Measurements from ENCODE around the gene PDE4D.
"Not testable (repeated sequence)": the region's sequence is repeated elsewhere in the genome, so short reads cannot be mapped to it uniquely, and the experiment has no call there.

The PDE4D gene

GRCh38 chr5:59575648-59576445 lies 317.7 kb downstream of the PDE4D start:
- DNase-seq = no peak

DNA sequence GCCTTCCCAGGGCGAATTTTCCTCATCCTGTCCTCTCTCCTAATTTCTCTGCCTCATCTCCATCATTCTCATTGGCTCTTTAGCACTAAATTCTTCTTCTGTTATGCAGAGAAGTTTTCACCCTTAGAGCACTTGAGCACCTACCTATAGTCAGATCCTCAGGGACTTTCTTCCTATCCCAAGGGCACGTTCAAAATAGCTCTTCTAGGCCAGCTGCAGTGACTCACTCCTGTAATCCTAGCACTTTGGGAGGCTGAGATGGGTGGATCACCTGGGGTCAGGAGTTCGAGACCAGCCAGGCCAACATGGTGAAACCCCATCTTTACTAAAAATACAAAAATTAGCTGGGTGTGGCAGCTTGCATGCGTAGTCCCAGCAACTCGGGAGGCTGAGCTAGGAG lies 320.0 kb downstream of the PDE4D start:
- not testable (repeated sequence) for DNase-seq

DNA sequence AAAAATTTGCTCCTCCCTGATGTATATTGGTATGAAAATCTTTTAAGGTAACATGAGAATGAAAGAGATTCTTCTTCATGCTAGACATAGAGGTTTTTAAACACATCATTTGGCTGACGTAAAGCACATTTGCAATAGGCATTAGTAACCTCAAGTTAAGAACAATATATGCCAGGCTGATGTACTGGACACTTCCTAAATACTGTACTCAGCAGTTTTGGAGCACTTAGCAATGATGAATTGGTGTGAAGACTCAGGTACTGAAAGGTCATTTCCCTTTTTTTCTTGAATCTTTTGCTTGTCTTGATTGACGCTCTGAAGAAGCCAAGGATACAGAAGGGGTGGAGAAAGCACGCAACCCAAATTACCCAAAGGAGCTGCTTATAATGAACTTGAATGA lies 322.5 kb downstream of the PDE4D start:
- DNase-seq = no peak

- DNase-seq = no peak
Measured at GRCh38 chr5:59569608-59570334, 323.8 kb downstream of the PDE4D start.

GRCh38 chr5:59569158-59569557 lies 324.4 kb downstream of the PDE4D start:
- no peak for DNase-seq

DNA sequence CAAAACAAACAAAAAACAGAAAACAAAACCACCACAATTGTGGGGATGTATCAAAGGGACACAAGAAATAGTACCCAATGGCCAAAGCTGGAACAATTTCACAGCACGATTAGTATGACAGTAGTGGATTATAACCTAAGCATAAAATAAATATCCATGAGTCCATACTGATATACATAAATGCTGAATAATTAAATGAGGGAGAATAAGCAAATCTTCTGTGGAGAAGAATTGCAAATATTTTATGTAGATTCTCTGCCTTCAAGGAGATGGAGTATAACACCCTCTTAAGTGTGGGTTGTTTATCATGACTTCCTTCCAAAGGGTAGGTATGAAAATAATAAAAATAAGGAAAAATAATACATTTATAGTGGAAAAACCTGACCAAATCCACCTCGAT lies 325.4 kb downstream of the PDE4D start:
- no peak for DNase-seq

- DNase-seq = no peak
Measured at GRCh38 chr5:59565551-59565950, 328.0 kb downstream of the PDE4D start.

GRCh38 chr5:59564895-59565294 lies 328.6 kb downstream of the PDE4D start:
- no peak for DNase-seq

- DNase-seq = no peak
Measured at GRCh38 chr5:59562756-59563389, 330.7 kb downstream of the PDE4D start.

GRCh38 chr5:59560553-59560952 lies 333.0 kb downstream of the PDE4D start:
- no peak for DNase-seq

GRCh38 chr5:59559847-59560246 lies 333.7 kb downstream of the PDE4D start:
- DNase-seq = no peak

DNA sequence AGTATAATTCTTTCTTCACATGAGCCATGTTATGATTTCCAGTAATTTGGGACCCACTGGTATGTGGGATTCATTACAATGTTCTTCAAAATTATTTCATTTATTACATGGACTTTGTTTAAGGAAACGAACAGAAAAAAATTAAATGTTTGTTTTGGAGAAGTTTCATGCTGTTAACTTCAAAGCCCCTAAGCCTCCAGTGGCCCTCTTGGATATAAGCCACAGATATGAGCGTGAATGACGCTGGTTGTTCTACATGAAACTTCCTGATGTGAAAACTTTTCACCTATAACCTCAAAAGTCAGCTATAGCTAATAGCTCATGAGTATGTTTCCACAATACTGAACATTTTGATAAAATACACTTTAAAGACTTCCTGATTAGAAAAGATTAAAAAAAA lies 334.2 kb downstream of the PDE4D start:
- no peak for DNase-seq

DNA sequence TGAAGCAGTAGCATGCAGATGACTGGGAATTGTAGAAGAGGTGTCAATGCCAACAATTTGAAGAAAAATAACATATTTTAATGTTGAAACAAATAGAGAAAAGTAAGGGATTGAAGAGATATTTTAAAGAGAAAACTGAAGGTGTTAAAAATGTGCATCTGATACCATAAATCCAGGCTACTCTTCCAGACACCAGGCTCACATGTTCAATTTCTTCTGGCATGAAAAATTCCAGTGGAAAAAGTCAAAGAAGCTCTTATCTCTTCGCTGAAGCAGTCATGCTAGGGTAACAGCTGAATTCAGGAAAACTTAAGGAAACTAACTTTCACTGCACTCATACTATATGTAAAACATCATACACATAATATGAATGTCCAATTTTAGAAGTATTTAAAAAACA lies 335.0 kb downstream of the PDE4D start:
- DNase-seq = no peak

DNA sequence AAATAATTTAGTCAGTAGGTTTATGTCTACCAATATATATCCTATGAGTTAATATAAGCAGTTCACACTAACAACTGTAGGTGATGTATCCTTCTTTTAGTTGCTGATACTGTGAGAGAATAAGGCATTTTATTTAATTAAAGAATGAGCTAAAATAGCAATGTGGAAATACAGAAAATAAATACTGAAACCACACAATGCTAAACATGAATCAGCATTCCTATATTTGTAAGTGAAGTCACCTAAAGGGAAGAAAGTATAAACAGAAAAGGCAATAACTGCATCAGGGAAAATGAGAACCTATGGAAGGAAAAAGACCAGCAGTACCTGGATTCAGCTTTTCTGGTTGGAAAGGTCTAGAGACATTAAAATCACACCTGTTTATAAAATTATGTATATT lies 336.0 kb downstream of the PDE4D start:
- no peak for DNase-seq

DNA sequence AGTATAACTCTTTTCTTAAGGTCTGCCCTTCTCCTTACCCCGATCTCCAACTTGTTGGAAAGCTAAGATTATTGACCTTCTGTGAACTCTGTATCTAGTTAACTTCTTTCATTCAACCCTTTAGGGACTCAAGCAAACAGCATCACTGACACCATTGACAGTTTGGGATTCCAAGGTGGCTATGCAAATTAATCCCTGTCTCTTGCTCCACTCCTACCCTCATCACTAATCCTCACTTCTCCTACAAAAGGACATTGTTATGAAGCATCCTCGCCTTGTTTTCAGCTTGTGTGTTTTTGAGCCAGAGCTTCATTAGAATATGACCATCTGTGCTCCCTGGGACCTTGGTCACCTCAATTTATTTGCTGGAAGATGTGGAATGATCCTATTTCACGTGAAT lies 337.9 kb downstream of the PDE4D start:
- no peak for DNase-seq

DNA sequence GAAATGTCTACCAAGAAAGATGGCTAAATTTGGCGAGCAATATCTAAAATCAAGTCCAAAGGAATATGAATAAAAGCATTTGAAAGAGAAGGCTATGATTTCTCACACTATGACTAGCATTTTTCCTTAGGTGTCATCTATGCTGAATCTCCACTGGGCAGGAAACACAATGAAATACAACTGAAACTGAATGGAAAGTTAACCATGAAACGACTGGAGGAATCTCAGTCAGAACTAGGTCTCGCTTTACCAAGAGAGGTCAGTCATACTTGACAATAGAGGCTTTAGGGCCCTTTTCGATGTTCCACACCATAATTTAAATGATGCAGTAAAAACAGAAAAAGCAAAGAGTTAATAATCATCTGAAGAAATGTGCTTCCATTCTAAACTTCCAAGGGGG lies 339.0 kb downstream of the PDE4D start:
- DNase-seq = no peak

DNA sequence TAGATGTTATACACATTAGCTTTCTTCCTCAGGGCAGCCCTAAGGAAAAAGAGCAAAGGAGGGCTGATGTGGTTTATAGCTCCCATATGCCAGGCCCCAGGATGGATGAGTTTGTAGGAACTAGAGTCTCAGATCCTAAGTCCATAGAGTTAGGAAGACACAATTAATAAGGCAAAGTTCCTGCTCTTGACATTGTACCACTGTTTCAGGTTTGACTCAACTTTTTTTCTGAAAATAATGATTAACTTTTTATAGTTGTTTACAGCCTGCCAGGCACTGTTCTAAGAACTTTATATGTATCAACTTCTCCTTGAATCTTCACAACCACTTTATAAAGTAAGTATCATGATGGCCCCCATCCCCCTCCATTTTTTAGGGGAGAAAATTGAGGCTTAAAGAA lies 339.5 kb downstream of the PDE4D start:
- DNase-seq = no peak

DNA sequence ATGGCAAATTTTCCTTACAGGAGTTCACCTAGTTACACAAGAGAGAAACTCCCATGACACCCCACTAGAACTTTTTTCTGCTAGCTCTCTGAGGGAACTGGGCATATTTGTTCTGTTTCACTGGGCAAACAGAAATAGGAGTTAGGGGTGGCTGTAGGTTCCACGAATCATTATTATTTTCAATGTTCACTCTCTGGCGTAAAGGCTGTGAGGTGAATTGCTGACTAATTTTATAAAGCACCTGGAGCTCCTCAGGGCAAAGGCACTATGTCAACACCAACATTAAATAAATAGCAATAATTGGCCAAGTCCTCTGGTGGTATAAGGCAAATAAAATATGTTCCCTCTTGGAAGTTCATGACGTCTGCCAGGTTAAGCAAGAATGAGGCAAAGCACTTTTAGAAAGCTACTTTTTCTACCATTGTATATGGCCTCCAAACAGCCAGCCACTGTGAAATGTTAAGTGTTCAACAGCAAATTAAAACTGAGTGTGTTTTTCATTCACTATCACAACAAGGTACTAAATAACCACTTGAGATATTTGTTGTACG lies 344.6 kb downstream of the PDE4D start:
- DNase-seq = peak; percentile 84

- DNase-seq = no peak
Measured at GRCh38 chr5:59547731-59548130, 345.8 kb downstream of the PDE4D start.

GRCh38 chr5:59544573-59544972 lies 349.0 kb downstream of the PDE4D start:
- DNase-seq = no peak

DNA sequence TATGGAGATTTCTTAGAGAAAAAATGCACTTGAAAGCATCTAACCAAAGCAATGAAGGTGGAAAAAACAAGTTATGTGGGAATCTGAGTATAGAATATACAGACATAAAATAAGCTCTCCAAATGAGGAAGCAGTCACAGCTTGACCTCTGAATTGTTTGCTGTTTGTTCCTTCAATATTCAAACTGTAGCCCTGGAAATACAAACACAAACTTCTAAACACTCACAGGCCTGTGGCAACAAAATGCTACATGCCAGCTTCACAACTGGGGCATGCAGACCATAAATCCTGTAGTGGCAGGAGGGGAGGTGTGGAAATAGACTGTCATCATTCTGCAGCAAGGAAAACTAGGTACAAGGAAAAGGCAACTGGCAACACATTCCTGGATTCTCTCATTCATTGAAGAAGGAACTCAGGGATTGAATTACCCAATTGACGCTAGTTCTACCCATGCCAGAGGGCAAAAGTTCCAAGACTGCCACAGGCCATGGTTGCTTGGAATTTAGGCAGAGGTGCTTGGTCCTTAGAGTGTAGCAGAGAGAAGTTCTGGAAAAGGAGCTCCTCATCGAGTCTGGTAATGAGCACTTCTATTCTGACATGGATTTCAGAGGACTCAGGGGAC lies 349.6 kb downstream of the PDE4D start:
- DNase-seq = peak; percentile 62

GRCh38 chr5:59542851-59543820 lies 350.4 kb downstream of the PDE4D start:
- peak; percentile 70 for DNase-seq

Measured in DMS79 treated with DMSO at 0.1 percent for 48 hours (cell line).